Large intestine (tissue), 3 donors: ENCODE measurements around the gene GRAMD2A. TPM values are rescaled to one million over a fixed set of nuclear protein-coding genes. Genes with fewer than 3 reads are reported as not detected.
A peak's percentile ranks its signal among the peaks of the same experiment; 100 is the strongest.

Experiments used
- DNase-seq, 2 donors: peaks; one replicate each; pipeline versions ENCODE4 v3.0.0 to v3.0.0-alpha.2; 2013
- H3K27ac ChIP-seq: one replicate; pipeline ENCODE4 v1.5.1; 2013; ENCODE audit warnings: low read length
- H3K27me3 ChIP-seq: 2 replicates; pipeline ENCODE4 v1.6.1; 2013; ENCODE audit warnings: low read length; ENCODE audit not compliant: control insufficient read depth, insufficient read depth
- H3K36me3 ChIP-seq: 2 replicates; pipeline ENCODE4 v1.6.1; 2013; ENCODE audit warnings: low read length; ENCODE audit not compliant: control insufficient read depth, insufficient read depth
- H3K4me1 ChIP-seq: one replicate; pipeline ENCODE4 v1.6.1; 2013; ENCODE audit warnings: low read length; ENCODE audit not compliant: control insufficient read depth, insufficient read depth
- H3K4me3 ChIP-seq: one replicate; pipeline ENCODE4 v1.5.1; 2013; ENCODE audit warnings: low read length
- H3K9me3 ChIP-seq: one replicate; pipeline ENCODE4 v1.6.1; 2013; ENCODE audit warnings: mild to moderate bottlenecking, low read depth, low read length, moderate library complexity; ENCODE audit not compliant: control insufficient read depth
- WGBS: methylation state at CpG from one replicate; pipeline ENCODE4 v1.1.5; 2013; ENCODE audit warnings: low lambda C conversion rate; ENCODE audit not compliant: insufficient coverage; 5-methylcytosine and 5-hydroxymethylcytosine counted together
- polyA plus RNA-seq: library from polyadenylated mRNA; unstranded; fragments of 120-200 nt; gene quantifications from one replicate; pipeline ENCODE4 v1.2.1, GENCODE V29; 2013

GRAMD2A gene
- polyA plus RNA-seq, 1 donor = 11.5 TPM

- no peaks in the 10 kb centered on the region for H3K9me3 ChIP-seq
- no CpG with 5 or more reads among the region's 1 CpG for WGBS
- H3K36me3 ChIP-seq = peaks cover 49% of the 10 kb centered on the region
- H3K27me3 ChIP-seq = no peaks in the 10 kb centered on the region
- H3K27ac ChIP-seq = peak overlapping the region; percentile 8
- no peak overlapping the region for H3K4me3 ChIP-seq
- peaks cover 36% of the 10 kb centered on the region for H3K4me1 ChIP-seq
- no peak for DNase-seq
Observed at GRCh38 chr15:72220687-72221086, 23.1 kb upstream of the GRAMD2A start.

DNA sequence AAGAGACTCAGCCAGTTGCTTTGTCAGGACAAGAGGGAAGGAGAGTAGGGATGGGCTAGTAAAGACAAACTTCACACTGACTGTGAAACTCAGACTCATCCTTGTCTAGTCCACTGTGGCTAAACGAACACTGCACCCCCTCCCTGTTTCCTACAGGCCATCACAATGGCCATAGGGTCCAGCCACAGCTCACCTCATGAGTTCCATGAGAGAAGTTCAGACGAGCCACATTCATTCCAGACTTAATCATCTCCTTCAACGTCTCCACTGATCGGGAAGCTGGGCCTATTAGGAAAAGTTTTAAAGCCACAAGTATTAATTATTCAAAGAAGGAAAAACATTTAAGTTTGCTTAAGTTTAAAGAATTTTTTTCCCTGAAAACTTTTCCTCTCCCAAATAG, 19.6 kb upstream of the GRAMD2A start:
- Histone ChIP-seq H3K36me3 (peaks cover 54% of the 10 kb centered on the region), H3K27ac (no peak overlapping the region)
- WGBS = no CpG with 5 or more reads among the region's 4 CpGs

DNA sequence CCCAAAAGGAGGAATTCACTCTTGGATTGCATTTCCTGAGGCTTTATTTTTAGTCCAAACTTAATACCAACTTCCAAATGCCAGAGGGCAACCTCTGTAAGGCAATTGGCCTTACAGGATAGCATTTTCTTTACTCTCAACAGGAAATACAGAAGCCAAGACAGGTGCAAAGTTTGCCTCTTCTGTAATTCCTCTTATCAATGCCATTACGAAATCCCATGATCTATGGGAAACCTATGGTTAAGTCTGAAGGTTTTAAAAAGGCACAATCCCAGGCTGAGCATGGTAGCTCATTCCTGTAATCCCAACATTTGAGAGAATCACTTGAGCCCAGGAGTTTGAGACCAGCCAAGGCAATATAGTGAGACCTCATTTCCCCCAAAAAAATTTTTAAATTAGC, 18.5 kb upstream of the GRAMD2A start:
- Histone ChIP-seq H3K36me3 (peaks cover 62% of the 10 kb centered on the region), H3K4me1 (peaks cover 38% of the 10 kb centered on the region), H3K27me3 (no peaks in the 10 kb centered on the region)

More for the DNA sequence above, 19.6 kb upstream of the GRAMD2A start:
- Histone ChIP-seq H3K27me3 (no peaks in the 10 kb centered on the region), H3K4me1 (peaks cover 38% of the 10 kb centered on the region), H3K9me3 (no peaks in the 10 kb centered on the region), H3K4me3 (no peak overlapping the region)
- DNase-seq = no peak

DNA sequence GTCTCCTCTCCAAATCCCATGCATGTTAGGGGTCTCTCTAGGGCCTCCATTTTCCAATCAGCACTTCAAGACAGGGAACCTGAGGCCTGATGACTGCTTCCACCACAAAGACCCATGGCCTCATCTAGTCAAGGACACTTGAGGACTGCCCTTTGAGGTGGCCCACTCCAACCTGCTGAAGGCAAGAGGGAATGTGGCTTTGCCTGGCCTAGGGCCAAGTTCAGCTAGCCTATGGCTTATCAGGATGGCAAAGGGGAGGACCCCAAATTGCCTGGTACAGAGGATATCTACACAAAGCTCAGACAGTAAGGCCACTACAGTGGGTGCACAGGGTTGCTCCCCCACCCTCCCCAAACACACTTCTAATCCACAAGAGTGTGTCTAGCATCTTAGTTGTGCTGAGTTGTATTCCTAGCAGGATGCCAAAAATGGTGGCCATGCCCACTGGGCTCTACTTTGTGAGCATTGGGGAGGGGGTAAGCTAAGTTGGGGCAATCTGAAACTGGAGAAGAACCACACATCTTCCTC, 10.0 kb upstream of the GRAMD2A start:
- no peaks in the 10 kb centered on the region for H3K27me3 ChIP-seq
- no peaks in the 10 kb centered on the region for H3K4me1 ChIP-seq
- peaks cover 88% of the 10 kb centered on the region for H3K36me3 ChIP-seq
- DNase-seq = no peak
- H3K9me3 ChIP-seq = peaks cover 3% of the 10 kb centered on the region
- H3K4me3 ChIP-seq = no peak overlapping the region
- no peak overlapping the region for H3K27ac ChIP-seq

More for the DNA sequence above, 18.5 kb upstream of the GRAMD2A start:
- no peaks in the 10 kb centered on the region for H3K9me3 ChIP-seq
- no peak overlapping the region for H3K4me3 ChIP-seq
- H3K27ac ChIP-seq = peak overlapping the region; percentile 69
- no CpG with 5 or more reads among the region's 1 CpG for WGBS
- DNase-seq = peak in 1 of 2 donors; percentile 80

GRCh38 chr15:72206677-72207000, 9.1 kb upstream of the GRAMD2A start:
- WGBS = no CpG with 5 or more reads among the region's 5 CpGs
- no peak for DNase-seq
- no peak overlapping the region for H3K27ac ChIP-seq
- no peaks in the 10 kb centered on the region for H3K27me3 ChIP-seq
- H3K9me3 ChIP-seq = peaks cover 3% of the 10 kb centered on the region
- H3K36me3 ChIP-seq = peaks cover 93% of the 10 kb centered on the region
- H3K4me1 ChIP-seq = no peaks in the 10 kb centered on the region
- H3K4me3 ChIP-seq = no peak overlapping the region

- DNase-seq = no peak
- Histone ChIP-seq H3K27ac (no peak overlapping the region), H3K9me3 (peaks cover 3% of the 10 kb centered on the region), H3K4me3 (no peak overlapping the region), H3K36me3 (peaks cover 93% of the 10 kb centered on the region), H3K4me1 (no peaks in the 10 kb centered on the region), H3K27me3 (no peaks in the 10 kb centered on the region)
- WGBS = no CpG with 5 or more reads among the region's 10 CpGs
Observed at GRCh38 chr15:72205896-72206676, 8.5 kb upstream of the GRAMD2A start.

DNA sequence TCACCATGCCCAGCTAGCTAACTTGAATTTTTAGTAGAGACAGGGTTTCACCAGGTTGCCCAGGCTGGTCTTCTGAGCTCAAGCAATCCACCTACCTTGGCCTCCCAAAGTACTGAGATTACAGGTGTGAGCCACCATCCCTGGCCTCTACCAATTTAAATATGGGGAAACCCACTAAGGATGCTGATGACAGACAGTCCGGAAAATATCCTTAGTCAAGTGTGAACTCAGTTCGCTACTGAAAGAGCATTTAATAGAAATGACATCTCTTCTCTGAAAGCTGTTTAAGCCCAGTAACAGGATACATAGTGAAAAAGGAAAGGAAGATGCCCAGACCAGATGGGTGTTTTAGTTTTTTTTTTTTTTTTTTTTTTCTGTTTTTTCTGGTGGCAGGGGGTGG, 7.7 kb upstream of the GRAMD2A start:
- no peaks in the 10 kb centered on the region for H3K27me3 ChIP-seq
- H3K9me3 ChIP-seq = peaks cover 3% of the 10 kb centered on the region
- WGBS = no CpG with 5 or more reads among the region's 2 CpGs
- H3K36me3 ChIP-seq = peaks cover 96% of the 10 kb centered on the region
- H3K4me3 ChIP-seq = no peak overlapping the region
- DNase-seq = no peak
- H3K4me1 ChIP-seq = peaks cover 6% of the 10 kb centered on the region
- no peak overlapping the region for H3K27ac ChIP-seq

GRCh38 chr15:72203507-72203837, 5.9 kb upstream of the GRAMD2A start:
- Histone ChIP-seq H3K27me3 (no peaks in the 10 kb centered on the region), H3K4me1 (peaks cover 24% of the 10 kb centered on the region), H3K4me3 (no peak overlapping the region), H3K27ac (no peak overlapping the region), H3K36me3 (peaks cover 95% of the 10 kb centered on the region), H3K9me3 (peaks cover 4% of the 10 kb centered on the region)
- WGBS = 60% methylated on average over 1 of the region's 5 CpGs
- DNase-seq = no peak

DNA sequence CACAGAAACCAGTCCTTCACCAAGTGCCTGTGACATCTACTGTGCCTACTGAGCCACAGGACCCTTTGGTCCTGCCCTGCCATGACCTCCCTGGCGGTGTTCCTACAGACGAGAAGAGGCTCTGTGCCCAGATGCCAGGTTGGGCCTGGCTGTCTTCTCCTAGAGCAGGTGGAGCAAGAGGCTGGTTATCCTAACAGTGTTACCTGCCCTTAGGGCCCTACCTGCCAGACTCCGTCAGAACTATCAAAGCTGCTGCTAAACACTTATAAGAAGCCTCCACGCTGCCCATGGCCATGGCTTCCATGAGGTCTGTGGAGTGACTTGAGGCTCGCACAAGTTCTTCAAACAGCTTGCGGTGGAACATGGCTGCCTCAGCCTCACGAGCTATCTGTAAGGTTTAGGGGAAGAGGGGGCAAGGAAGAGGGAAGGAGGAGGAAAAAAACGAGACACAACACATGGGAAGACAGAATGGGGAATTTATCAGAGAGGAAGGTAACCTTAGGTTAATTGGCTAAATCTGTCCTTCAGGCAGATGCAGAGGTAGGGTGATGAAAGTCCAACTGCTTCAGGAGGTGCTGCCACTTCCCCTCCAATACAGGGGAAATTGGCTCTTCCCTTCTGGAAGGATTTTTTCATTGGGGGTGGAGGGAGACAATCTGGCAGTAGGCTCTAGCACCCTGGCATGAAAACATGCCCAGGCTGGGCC, 5.4 kb upstream of the GRAMD2A start:
- peaks cover 92% of the 10 kb centered on the region for H3K36me3 ChIP-seq
- H3K4me1 ChIP-seq = peaks cover 28% of the 10 kb centered on the region
- 67% methylated on average over 2 of the region's 8 CpGs for WGBS
- no peak overlapping the region for H3K27ac ChIP-seq
- H3K4me3 ChIP-seq = no peak overlapping the region
- no peak for DNase-seq
- H3K9me3 ChIP-seq = peaks cover 4% of the 10 kb centered on the region
- H3K27me3 ChIP-seq = peaks cover 3% of the 10 kb centered on the region

DNA sequence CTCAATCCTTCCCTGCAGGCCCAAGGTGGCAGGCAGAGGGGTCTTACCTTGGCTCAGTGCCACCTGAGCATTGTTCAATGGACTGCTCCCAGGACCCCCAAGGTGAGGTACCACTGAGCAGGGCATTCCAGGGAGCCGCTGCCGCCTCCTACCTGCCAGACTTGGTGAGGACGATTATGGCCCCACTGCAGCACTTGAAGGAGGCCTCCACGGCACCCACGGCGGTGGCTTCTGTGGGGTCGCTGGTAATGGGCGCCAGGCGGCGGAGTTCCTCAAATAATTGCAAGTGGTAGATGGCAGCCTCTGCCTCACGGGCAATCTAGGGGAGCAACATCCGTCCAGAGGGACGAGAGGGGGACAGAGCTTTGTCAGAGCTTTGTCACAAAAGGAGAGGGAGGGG, 4.7 kb upstream of the GRAMD2A start:
- WGBS = 80% methylated on average over 2 of the region's 13 CpGs
- Histone ChIP-seq H3K4me1 (peaks cover 30% of the 10 kb centered on the region), H3K27me3 (peaks cover 5% of the 10 kb centered on the region), H3K36me3 (peaks cover 85% of the 10 kb centered on the region), H3K9me3 (peaks cover 4% of the 10 kb centered on the region), H3K4me3 (no peak overlapping the region), H3K27ac (no peak overlapping the region)
- no peak for DNase-seq
